CD4-positive, alpha-beta T cell treated with Interferon alpha-2 for 1 hour (primary cell): ENCODE results near the gene TSPAN14.
A peak's percentile ranks its signal among the peaks of the same experiment; 100 is the strongest.

ENCODE experiments used
- DNase-seq, 2 donors: peaks; one replicate each; pipeline ENCODE4 v3.0.0-alpha.2; 2020 to 2022

TSPAN14 gene

DNA sequence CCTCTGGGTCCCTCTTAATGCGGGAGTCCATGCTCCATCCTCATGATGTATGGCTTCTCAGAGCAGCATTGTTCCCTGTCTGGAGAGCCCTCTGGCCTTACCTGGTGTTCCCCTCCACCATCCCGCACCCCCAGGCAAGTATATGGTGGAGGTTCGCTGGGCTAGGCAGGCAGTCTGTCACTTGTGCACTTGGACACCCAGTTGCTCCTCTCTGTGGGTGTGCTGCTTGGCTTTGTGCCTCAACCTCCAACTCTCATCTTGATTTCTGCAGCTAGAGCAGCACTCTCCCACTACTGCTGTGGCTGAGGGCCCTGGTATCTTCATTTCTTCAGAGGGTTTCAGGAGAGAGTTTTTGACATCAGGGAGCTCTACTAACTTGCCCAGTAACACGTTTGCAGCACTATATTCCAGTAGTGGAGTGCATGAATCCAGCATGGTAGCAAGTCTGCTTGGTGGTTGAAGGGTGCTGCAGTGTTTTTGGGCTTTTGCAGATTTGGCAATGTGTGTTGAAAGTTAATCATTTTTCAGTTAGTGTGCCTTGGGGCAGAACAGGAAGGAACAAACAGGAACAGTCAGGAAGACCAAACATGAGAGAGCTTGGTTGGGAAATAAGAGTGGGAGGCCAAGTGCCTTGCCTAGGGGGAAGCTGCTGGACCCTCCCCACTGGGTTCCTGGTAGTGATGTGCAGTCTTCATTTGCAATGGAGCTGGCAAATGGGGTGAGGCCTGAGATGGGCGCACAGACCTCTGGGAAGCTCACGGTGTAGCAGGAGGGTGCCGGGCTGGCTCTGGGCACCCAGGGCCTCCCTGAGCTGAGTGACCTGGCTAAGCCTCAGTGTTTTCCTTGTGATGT lies 37.4 kb downstream of the TSPAN14 start:
- peak in 1 of 2 donors; percentile 49 for DNase-seq

DNA sequence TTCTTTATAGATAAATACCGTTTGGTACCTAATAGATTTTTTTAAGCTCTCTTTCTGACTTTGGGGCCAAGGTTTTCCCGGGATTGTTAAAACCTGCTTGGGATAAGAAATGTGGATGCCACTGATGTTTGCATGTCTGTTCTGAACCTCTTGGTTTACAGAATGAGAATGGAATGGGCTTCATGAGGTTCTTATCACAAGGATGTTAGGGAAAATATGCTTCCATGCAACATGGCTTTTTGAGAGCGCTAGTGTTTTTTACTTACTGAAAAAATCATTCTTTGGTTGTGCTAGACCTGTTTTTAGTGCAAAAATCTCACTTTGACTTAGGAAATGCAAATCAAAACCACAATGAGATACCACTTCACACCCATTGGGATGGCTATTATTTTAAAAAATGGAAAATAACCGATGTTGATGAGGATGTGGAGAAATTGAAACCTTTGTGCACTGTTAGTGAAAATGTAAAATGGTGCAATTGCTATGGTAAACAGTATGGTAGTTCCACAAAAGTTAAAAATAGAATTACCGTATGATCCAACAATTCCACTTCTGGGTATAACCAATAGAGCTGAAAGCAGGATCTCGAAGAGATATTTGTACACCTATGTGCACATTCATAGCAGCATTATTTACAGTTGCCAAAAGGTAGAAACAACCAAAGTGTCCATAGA lies 38.9 kb downstream of the TSPAN14 start:
- no peak for DNase-seq

DNA sequence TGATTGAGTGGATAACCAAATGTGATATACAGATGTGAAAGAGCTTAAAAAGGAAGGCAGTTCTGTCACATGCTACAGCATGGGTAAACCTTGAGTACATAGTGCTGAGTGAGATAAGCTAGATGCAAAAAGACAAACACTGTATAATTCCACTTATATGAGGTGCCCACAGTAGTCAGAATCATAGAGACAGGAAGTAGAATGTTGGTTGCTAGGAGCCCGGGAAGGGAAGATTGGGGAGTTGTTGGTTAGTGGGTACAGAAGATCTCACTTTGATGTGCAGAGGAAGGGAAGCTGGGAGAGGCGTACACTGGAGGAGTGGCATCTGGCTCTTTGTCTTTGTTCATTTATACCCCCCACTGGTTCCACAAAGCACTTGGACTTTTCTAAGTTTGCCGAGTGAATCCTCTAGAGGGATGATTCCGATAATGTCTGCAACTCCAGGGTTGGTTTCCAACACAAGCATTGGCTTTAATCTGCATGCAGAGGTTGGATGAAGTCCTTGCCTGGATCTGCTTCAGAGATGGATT lies 39.5 kb downstream of the TSPAN14 start:
- peak in 1 of 2 donors; percentile 47 for DNase-seq

GRCh38 chr10:80496555-80497172 lies 42.6 kb downstream of the TSPAN14 start:
- DNase-seq: no peak

GRCh38 chr10:80497187-80498077 lies 43.3 kb downstream of the TSPAN14 start:
- DNase-seq: peak in 1 of 2 donors; percentile 40

- DNase-seq: no peak
Measured at GRCh38 chr10:80498078-80498832, 44.1 kb downstream of the TSPAN14 start.

DNA sequence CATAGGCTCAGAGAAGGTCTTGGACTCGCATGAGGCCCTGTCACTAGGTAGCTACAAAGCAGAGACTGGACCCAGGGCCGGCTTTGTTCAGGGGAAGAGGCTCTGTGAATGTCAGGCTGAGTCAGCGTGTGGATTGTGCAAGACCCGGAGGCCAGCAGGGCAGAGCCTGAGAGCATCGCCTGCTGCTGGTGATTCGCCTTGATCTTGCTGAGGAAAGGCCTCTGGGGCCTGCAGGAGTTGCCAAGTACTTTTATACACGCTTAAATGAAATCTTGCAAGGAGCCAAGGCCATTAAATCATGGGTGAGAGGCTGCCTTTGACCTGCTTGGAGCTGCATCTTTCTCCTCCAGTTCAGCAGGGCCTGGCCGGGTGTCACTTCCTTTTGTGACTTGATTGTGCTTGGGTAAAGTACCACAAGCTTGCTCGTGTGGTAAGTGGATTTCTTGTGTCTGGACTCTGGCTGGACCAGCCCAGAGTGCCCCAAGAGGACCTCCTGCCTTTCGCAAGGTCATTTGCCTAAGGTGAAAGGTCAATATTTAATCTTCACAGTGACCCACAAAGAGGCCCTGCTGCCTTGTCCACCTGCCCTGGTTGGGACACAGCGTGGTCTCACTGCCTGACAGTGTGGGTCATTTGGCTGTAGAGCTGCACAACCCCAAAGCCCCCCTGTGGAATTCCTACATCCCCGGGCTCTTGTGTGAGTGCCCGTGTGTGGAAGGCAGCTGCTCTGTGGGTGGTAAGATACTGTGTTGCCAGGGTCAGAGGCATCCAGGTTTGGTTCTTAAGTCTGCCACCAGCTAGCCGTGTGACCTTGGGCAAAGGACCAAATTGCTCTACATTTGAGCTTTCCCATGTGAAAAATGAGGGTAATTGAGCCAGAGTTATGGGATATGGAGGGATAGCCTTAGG lies 45.0 kb downstream of the TSPAN14 start:
- DNase-seq: peak; percentile 36 to 76

DNA sequence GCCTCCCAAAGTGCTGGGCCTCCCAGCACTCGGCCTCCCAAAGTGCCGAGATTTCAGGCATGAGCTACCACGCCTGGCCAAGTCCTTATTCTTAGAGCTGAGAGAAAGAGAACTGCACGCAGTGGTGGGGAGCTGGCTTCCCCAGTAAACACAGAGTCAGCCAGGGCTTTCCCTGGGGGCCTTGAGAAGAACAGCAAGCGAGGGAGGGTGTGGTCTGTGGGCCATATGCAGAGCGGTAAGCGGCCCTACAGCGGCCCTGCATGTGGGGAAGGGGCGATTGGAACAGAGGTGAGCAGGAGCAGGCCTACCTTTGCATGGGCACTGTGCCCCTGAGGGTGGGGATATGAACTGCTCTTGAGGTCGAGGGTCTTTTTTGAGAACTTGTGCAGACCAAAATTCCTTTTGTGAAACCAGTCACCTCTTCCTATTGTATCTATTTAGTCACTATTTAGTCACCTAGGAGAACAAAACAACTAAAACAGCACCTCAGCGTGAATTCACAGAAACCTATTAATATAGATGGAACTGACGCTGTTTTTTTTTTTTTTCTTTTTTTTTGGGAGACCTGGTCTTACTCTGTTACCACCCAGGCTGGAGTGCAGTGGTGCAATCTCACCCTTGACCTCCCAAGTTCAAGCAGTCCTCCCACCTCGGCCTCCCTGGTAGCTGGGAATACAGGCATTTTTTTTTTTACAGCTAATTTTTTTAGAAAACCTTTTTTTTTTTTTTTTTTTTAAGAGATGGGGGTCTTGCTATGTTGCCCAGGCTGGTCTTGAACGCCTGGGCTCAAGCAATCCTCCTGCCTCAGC lies 46.7 kb downstream of the TSPAN14 start:
- DNase-seq: peak in 1 of 2 donors; percentile 44

DNA sequence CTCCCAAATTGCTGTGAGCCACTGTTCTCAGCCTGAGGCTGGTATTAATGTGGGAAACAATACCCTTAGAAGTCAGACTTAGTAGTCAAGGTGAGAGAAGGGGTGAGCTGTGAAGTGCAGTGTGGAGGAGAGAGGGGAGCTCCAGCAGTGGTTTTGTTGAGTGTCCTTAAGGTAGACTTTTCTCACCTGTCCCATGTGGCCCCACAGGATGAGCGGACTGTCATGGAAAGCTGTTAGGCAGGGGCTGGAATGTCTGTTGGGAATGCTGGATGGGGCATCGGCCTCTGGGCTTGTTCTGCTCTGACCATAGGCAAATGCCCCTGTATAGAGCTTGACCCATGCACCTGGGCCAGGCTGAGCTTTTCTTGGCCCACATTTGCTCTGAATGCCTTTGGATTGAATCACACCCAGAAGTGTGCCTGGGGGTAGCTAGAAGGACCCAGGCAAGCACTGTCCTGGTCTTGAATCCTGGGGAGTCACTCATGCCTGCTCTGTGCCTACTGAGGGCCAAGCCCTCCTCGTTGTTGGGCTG lies 47.3 kb downstream of the TSPAN14 start:
- no peak for DNase-seq

DNA sequence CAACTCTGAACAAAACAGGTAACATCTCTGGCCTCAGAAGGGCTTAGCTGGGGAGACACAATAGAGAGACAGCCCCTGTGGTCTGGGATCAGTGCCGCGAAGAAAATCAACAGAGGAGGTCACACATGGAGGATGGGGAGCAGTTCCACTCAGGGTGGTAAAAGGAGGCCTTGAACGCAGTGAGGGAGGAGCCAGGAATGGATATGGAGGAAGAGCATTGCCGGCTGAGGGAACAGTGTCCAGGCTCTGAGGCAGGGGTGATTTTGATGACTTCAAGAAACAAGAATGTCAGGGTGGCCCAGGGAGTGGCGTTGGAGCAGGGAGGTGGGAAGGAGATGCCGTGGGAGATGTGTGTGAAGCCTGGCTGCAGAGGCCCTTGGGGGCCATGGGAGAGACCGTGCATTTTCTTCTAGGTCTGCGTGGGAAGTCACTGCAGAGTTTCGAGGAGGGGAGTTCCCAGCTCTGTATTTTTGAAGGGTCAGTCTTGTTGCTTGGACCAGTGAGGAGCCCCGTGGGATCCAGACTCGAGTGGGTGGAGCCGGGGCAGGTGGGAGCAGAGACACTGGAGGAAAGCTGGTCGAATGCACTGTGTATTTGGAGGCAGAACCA lies 47.9 kb downstream of the TSPAN14 start:
- DNase-seq: no peak

- DNase-seq: no peak
Measured at GRCh38 chr10:80502621-80503583, 48.8 kb downstream of the TSPAN14 start.

DNA sequence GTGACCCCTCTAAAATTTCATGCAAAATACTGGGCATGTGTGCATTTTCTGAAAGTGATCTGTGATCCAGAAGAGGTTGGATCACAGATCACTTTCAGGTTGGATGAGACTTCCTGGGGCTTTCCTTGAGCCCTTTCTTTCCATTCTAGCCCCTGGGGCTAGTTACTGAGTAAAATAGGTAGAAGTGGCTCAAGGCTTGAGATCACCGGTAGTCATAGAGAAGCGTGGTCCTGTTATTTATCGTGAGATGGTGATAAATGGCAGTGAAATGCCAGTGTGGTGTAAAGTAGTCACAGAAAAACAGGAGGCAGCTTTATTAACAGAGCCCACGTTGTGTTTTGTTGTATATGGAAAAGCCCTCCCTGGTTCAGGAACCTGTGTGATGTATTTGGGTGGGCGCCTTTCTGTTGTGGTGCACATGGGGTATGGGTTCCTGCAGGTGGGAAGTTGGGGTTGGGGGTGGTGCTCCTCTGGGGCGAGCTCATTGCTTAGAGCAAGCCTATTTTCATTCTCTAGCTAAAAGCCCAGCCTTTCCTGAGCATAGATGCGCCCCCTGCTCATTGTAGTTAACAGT lies 49.6 kb downstream of the TSPAN14 start:
- DNase-seq: no peak

GRCh38 chr10:80504158-80504811 lies 50.2 kb downstream of the TSPAN14 start:
- DNase-seq: no peak

DNA sequence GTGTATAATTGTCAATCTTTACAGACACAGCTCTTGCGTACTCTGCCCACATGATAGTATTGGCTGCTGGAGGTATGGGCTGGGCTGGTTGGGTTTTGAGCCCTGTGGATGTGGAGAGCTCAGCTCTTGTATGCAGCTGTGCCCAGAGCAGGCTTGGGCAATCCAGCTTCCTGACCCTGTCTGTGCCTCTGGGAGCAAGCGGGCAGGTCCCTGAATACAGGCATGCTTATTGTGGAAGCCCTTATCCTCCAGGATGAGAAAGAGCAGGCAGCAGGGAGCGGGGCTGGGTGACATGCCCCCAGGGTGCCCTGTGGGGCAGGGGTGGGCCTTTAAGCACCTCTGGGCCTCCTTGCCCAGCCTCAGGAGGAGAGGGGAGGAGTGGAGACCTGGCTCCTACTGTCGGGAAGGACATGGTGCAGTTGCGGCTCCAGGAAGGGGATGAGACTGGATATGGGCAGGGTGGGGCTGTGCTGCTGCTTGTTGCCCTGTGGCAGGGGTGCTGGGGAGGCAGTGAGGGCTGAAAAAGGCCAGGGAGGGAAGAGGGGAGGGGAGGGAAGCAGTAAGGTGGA lies 50.9 kb downstream of the TSPAN14 start:
- no peak for DNase-seq

- no peak for DNase-seq
Measured at GRCh38 chr10:80506189-80506575, 52.1 kb downstream of the TSPAN14 start.

DNA sequence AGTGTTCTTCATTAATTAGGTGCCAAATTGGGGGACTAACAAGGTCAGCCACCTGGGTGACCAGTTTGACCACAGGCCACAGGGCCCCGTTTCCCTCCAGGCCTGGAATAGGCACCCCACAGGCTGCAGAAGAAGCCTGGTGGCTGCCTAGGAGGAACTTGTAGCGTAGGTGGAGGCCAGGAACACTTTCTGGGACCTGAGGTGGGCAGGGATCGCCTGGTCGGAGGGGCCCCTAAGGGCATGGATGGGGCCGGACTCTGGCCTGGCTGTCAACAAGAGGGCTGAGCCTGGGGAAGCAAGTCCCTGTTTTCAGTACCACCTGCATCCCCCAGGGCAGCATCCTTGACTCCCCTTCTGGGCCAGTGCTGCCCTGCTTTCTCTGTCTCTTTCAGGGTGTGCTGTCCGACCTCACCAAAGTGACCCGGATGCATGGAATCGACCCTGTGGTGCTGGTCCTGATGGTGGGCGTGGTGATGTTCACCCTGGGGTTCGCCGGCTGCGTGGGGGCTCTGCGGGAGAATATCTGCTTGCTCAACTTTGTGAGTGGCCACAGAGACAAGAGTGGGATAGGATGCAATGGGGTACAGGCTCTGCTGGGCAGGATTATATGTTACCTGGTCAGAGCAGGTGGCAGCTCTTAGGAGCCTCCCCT lies 52.9 kb downstream of the TSPAN14 start:
- DNase-seq: no peak
